SU-DHL-6 (cell line): Measurements from ENCODE around the gene LACRT.

Experiments used
- CTCF ChIP-seq: fragments of 200-600 bp; sonication (generic); IDR thresholded peaks from one replicate; pipeline ENCODE4 v1.5.1; 2017; ENCODE audit warnings: antibody characterized with exemption, mild to moderate bottlenecking, low read length, moderate library complexity; ENCODE audit not compliant: insufficient read depth, poor library complexity, severe bottlenecking
- EZH2phosphoT487 ChIP-seq: fragments of 200-600 bp; sonication (generic), shearing (Covaris generic); conservative IDR thresholded peaks from 2 replicates; pipeline ENCODE4 v1.6.1; 2018; ENCODE audit warnings: mild to moderate bottlenecking, antibody characterized with exemption, low read length, moderate library complexity, mixed read lengths

DNA sequence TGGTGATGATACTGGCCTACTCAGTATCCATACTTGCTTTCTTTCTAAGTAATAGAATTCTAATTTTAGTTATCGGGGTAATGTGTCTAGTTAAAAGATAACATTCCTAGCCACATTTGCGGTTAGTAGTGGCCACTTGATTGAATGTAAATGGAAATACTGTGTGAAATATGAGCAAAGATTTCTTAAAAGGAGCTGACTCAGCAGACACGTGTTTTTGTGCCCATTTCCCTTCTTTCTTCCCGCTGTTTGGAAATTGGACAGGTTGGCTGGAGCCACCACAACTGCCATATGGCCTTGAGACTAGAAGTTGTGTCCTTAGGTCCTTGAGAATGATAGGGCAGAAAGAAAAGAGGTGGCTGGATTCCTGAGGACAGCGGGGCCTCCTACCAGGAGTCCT, 33.2 kb upstream of the LACRT start:
- TF ChIP-seq CTCF (no peak), EZH2phosphoT487 (no peak)
